AG08395 (cell line): ENCODE measurements around the gene LDLRAD2.
"Not testable (repeated sequence)": the region's sequence is repeated elsewhere in the genome, so short reads cannot be mapped to it uniquely, and the experiment has no call there.

Source experiments
- DNase-seq: peaks from one replicate; pipeline ENCODE4 v3.0.0; 2012; ENCODE audit warnings: mixed read lengths, low spot score

LDLRAD2 gene

GRCh38 chr1:21811875-21812305 is at the start of gene LDLRAD2:
TSS of gene LDLRAD2 (plus strand) at chr1:21812265. CDS start at chr1:21812452, 187 bp downstream.
- DNase-seq: peak; percentile 49

DNA sequence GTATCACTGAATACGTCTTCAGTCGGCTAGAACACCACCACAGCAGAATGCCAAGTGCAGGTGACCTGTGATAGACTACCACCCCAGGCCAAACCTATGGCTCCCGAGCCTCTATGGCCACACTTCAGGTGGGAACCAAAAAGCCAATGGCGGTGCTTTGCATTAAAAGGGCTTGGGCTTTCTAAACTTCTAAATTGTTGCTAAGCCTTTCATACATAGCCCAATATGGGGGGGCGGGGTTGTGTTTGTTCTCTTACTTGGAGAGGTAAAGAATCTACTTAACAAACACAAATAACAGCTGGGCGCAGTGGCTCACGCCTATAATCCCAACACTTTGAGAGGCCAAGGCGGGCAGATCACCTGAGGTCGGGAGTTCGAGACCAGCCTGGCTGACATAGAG is 48.8 kb upstream of the LDLRAD2 start:
- DNase-seq: no peak

GRCh38 chr1:21763694-21764419 is 48.2 kb upstream of the LDLRAD2 start:
- no peak for DNase-seq

DNA sequence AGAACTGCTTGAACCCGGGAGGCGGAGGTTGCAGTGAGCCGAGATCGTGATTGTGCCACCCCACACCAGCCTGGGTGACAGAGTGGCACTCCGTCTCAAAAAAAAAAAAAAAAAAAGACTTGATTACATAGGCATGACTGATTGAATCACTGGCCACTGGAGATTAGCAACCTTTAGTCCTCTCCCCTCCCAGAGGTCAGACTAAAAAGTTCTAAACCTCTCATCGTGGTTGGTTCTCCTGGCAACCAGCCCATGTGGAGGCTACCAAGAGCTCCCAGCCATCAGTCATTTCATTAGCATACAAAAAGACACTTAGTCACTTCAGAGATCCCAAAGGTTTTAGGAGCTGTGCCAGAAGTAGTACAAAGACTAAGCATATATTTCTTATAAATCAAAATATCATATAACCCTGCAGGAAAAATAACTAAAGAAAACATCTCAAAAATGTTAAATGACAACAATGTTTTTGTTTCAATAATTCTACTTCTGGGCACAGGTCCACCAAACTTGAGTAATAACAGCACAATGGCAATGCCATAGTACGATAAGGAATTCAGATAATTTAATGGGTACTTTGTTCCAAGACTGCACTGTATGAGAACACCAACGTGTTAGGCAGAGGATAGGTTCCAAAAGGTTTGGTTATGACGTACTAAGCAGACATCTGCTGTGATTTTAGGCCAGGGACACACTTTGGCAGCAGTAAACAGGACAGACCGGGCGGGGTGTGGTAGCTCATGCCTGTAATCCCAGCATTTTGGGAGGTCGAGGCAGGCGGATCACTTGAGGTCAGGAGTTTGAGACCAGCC is 47.2 kb upstream of the LDLRAD2 start:
- peak; percentile 87 for DNase-seq

DNA sequence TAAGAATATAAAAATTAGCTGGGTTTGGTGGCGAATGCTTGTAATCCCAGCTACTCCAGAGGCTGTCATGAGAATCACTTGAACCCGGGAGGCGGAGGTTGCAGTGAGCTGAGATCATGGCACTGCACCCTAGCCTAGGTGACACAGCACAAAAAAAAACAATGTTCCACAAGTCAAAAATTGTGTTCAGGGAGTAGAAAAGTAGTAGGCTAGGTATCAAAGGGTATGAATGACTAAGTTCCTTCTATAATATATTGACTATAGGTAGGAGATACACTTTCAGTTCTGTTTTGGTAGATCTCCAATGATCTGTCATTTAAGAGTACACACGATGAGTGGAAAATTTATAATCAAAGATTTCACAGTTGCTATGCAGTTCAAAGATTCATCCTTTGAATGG is 45.9 kb upstream of the LDLRAD2 start:
- no peak for DNase-seq

DNA sequence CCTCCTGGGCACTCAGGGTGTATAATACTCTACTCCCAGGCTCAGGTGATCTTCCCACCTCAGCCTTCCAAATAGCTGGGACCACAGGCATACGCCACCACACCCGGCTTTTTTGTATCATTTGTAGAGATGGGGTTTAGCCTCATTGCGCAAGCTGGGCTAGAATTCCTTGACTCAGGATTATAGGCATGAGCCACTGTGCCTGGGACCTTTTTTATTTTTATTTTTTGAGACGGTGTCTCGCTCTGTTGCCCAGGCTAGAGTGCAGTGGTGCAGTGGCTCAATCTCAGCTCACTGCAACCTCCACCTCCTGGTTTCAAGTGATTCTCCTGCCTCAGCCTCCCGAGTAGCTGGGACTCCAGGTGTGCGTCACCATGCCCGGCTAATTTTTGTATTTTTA is 45.0 kb upstream of the LDLRAD2 start:
- DNase-seq: not testable (repeated sequence)

- DNase-seq: no peak
Observed at GRCh38 chr1:21770201-21770600, 41.9 kb upstream of the LDLRAD2 start.

DNA sequence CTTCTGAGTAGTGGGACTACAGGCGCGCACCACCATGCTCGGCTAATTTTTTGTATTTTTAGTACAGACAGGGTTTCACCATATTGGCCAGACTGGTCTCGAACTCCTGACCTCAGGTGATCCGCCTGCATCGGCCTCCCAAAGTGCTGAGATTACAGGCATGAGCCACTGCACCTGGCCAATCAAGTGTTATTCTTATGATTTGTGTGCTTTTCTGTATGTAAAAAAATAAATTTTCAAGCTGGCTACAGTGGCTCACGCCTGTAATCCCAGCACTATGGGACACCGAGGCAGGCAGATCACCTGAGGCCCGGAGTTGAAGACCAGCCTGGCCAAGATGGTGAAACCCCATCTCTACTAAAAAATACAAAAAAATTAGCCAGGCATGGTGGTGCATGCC is 41.5 kb upstream of the LDLRAD2 start:
- DNase-seq: not testable (repeated sequence)

GRCh38 chr1:21771672-21772071 is 40.4 kb upstream of the LDLRAD2 start:
- not testable (repeated sequence) for DNase-seq

- no peak for DNase-seq
Observed at GRCh38 chr1:21773585-21773984, 38.5 kb upstream of the LDLRAD2 start.

- no peak for DNase-seq
Observed at GRCh38 chr1:21774835-21775549, 37.1 kb upstream of the LDLRAD2 start.

- DNase-seq: no peak
Observed at GRCh38 chr1:21775550-21775914, 36.5 kb upstream of the LDLRAD2 start.

- no peak for DNase-seq
Observed at GRCh38 chr1:21775985-21776562, 36.0 kb upstream of the LDLRAD2 start.

DNA sequence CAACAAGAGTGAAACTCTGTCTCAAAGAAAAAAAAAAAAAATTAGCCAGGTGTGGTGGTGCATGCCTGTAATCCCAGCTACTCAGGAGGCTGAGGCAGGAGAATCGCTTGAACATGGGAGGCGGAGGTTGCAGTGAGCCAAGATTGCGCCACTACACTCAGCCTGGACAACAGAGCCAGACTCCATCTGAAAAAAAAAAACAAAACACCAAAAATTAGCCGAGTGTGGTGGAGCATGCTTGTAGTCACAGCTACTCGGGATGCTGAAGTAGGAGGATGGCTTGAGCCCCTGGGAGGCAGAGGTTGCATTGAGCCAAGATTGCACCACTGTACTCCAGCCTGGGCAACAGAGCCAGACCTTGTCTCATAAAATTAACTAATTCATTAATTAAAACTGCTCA is 35.1 kb upstream of the LDLRAD2 start:
- DNase-seq: not testable (repeated sequence)

GRCh38 chr1:21778405-21778727 is 33.7 kb upstream of the LDLRAD2 start:
- DNase-seq: no peak

- DNase-seq: no peak
Observed at GRCh38 chr1:21779613-21780521, 32.2 kb upstream of the LDLRAD2 start.

DNA sequence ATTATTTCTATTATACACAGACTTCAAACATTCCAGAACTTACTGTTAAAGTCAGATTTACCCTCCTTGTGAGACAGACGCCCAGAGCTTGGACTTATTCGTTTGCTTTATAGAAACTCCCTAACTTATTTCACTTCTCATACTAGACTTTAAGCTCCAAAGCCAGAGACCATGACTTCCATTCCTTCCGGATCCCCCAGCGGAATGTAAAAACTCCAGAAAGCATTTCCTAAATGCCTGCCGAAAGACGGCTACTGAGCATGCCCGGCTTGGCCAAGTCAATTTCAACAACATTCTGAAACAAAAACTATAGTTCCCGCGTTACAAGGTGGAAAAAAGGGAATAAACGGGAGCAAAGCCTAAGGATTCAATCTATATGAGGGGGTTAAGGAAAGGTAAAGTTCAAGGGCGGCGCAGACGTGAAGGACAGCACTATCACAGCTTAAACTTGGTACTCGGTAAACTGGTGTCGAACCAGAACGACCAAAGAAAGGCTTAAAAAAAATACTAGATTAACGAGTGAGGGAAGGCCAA is 30.2 kb upstream of the LDLRAD2 start:
- DNase-seq: peak; percentile 25

GRCh38 chr1:21782349-21782867 is 29.7 kb upstream of the LDLRAD2 start:
- peak; percentile 21 for DNase-seq

GRCh38 chr1:21782868-21783678 is 29.0 kb upstream of the LDLRAD2 start, which contains the start of gene USP48:
TSS of gene USP48 (minus strand) at chr1:21783149. CDS start at chr1:21782957, 192 bp downstream.
- DNase-seq: peak; percentile 98
